ENCODE results near the gene JDP2.
A peak's percentile ranks its signal among the peaks of the same experiment; 100 is the strongest.
"Not testable (repeated sequence)": the region's sequence is repeated elsewhere in the genome, so short reads cannot be mapped to it uniquely, and the experiment has no call there.

The JDP2 gene

DNA sequence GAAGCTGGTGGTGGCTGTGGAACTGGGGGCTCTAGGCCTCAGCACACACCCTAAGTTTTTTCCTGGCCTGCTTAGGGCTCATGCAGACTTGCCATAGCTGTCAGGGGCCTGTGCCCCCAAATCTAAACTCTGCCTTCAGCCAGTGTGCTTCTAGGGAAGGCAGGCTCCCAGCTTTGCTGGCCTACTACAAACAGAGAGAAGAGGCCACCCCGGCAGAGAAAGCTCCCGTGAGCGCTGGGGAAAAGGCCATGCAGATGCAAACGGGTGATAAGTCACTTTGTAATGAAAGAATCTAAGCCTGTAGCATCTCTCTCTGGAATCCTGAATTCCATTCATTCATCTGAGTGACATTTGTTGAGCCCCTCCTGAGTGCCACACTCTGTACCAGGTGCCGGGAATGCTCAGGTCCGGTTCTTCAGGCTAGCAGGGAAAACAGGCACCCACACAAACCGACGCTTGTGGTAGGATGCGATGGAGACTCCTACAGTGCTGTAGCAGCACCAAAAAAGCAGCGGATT, 29.9 kb downstream of the JDP2 start:
- no peak for DNase-seq

DNA sequence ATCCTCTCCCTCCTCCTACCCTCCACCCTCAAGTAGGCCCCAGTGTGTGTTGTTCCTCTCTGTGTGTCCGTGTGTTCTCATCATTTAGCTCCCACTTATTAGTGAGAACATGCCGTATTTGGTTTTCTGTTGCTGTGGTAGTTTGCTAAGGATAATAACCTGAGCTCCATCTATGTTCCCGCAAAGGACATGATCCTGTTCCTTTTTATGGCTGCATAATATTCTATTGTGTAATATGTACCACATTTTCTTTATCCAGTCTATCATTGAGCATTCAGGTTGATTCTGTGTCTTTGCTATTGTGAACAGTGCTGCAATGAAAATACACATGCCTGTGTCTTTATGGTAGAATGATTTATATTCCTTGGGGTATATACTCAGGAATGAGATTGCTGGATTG, 30.5 kb downstream of the JDP2 start:
- no peak for DNase-seq

DNA sequence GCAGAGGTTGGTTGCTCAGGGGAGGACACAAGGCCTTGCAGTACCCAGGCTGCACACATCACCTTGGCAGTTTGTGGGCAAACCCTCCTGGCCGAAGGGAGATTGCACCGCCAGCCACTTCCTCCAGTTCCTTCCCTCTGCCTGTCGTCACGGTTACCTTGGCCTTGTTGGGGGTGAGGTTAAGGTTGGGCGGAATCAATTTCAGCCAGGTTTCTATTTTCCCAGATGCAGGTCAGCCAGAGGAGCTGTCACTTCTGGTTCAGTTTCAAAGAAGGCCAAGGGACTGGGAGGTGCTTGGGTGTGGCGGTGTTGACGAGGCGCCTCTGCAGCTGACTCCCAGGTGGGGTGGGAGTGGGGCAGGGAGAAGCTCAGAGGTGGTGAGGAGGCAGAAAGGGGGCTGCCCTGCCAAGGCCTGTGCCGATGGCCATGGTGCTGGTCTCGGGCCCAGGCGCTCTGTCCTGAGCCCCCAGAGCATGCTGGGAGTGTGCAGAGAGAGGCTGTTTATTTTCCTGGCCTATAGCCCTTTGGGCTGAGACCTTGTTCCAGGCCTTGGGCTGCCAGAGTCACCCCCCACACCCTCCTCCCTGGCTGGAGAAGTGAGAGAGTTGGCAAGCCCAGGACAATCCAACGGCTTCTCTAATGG, 31.4 kb downstream of the JDP2 start:
- DNase-seq = peak; percentile 65

DNA sequence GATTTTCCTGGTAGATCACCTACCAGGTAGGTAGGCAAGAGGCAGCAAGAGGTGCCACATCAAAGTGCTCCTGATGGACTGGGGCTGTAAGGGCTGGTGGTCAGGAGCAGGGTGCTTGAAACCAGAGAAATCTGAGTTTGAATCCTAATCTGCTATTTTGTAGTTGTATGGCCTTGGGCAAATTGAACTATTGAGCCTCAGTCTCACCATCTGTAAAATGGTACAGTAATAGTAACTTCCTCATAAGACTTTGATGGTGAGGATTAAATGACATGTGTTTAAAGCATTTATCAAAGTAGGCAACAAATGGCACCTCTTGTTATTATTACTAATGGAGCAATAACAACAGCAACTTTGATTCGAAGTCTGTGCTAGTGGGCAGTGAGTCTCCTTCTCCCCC, 32.0 kb downstream of the JDP2 start:
- no peak for DNase-seq

DNA sequence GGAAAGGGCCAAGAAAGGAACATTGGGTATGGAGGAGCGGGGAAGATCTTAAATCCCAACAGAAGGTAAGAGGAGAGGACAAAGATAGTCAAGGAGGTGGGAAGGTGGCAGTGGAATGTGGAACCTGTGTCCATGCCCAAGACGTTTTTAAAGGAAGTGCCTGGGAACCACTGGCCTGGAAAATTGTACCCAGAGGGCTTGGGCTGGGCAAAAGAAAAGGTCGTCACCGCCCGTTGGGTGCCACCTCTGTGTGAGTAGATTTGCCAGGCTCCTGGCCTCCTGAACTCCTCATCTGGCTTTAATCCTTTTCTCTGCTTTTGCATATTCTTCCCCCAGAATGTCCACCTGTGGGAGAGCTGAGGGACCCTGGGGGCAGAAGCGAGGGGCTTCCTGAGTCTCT, 32.6 kb downstream of the JDP2 start:
- DNase-seq = no peak

DNA sequence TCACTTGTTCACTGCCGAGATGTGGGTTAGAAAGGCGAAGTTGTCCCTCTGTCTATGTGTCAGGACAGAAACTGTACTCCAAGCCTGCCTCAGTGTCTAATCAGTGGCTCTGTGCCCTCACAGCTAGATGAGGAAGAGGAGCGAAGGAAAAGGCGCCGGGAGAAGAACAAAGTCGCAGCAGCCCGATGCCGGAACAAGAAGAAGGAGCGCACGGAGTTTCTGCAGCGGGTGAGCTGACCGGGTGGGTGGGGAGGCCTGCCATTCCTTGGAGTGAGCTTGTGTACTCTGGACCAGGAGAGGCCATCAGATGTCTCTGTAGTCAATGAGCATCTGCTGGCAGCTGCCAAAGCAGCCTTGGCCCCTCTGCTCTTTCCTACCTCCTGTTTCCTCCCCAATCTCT, 33.5 kb downstream of the JDP2 start:
- no peak for DNase-seq

DNA sequence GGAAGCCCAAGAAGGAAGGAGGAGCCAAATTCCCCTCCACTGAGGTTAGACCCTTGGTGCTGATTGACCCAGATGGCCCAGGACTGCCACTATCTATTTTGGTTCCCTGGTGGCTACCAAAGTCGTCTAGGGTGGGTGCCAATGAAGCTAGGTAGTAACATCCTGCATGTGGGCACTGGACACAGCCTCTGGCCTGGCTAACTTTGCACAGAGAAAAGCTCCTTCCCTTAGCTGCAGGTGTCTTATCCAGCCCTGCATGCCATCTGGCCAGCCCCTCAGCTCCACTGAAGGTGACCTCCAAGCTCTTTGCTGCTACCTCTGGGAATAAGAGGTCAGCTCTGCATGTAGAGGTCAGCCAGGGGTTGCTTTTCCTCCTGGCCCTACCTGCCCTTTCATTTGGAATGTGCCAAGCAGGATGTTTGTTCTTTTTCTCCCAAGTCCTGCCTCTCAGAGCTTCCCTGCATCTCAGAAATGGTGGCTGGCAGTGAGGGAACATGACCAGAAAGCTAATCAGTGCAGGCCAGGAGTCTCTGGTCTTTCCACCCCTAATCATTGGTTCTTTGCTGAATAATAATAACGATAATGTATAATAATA, 34.0 kb downstream of the JDP2 start:
- DNase-seq = no peak

DNA sequence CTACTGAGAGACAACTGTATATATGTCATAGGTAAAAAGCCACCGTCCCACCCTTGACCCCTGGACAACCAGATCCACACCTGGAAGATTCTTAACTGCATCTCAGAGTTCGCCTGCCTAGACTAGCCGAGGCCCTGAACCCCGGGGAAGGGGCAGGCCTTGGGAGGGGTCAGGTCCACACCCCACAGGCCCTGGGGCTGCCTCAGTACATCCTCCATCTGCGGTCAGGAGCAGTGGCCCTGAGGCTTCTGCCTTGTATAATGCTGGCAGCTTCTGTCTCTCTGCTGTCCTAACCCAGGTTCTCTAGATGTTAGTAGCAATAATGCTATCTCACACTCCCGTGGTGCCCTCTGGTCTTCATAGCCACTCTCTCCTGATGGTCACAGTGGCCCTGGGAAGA, 36.8 kb downstream of the JDP2 start:
- DNase-seq = no peak

DNA sequence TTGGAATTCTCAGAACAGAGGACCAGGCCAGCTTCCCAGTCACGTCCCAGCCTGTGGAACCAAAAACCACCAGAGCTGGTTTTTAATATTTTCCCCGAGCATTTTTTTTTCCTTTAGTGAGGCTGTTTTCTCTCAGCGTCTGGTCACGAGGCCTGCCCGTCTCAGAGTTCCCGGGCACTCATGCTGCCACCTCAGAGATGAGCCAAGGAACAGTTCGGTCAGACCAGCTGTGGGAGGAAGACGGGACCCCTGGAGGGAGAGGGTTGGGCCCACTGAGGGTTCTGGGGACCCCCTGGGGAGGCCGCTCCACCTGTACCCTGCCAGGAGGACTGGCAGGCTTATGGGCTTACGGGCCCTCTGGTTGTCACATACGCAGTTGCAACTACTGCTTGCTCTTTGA, 39.9 kb downstream of the JDP2 start:
- no peak for DNase-seq

DNA sequence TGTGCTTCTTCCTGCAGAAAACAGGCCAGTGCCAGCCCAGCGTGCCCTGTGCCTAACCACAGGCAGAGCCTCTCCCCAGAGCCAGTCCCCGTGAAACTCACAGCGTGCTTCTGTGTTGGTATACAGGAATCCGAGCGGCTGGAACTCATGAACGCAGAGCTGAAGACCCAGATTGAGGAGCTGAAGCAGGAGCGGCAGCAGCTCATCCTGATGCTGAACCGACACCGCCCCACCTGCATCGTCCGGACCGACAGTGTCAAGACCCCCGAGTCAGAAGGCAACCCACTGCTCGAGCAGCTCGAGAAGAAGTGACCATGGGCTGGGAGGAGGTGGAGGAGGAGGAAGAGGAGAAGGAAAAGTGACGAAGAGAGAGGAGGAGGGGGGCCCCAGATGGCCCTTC, 41.3 kb downstream of the JDP2 start:
- no peak for DNase-seq

DNA sequence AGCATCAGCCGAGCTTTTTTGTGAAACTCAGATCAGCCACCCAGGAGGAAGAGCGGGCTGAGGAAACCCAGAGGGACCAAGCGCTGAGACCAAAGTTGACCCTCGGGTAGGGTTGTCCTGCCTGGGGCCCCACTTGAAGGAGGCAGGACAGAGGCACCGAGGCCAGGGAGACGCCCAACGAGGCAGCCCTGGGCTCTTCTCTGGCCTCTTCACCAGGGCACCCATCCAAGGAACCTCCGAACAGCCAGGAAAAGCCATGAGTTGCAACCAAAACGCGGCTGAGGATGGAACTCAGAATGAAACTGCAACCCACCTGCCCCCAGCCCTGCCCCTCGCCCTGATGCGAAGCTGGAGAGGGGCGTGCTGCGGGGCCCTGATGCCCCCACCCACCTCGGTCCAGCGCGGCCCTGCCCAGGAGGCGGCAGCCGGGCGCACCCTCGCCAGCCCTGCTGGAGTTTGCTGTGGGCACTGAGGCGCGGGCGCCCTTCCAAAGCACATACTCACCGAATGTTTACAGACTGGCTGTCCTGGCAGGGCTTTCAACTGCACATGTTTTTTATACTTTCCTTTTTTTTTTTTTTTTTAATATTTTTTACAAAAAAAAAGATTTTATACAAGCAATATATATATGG, 41.9 kb downstream of the JDP2 start:
- no peak for DNase-seq

DNA sequence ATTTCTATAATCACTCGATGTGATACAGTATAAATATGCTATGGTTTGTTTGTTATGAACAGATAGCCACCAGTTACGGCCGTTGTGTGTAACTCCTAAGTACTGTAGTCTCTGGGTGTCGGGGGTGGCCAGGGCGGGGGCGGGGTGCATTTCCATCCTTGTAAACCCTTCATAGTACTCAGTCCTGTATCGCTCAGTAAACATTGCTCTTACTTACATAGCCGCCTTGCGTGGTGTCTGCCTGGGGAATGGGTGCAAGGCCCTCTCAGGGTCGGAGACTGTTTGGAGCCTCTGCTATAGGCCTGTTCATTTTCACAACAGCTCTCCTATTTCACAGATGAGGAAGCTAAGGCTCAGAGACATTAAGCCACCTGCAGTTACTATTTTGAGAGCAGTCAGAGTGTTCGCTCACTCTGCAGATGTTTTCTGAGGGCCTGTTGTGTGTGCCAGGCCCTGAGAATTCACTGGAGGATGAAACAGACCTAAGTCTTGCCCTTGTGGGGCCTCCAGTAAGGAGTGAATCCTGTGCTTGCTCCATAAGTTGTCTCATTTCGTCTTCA, 42.5 kb downstream of the JDP2 start:
- no peak for DNase-seq

DNA sequence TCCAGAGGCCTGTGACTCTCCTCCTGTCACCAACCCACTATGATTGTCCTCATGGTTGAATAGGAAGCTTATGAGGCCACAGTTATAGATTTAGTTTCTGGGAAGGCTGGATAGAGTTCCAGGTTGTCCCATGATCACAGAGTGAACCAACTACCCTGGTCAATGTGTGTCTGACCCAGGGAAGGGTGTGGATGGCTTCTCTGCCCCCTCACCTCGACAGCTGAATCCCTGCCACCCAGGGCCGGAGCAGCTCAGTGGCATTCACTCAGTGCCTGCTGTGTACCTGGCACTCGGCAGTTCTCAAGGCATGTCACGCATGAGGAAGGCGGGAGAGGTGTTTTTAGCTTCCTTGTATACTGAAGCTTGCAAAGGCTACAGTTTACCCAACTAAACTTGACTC, 43.2 kb downstream of the JDP2 start:
- DNase-seq = no peak

DNA sequence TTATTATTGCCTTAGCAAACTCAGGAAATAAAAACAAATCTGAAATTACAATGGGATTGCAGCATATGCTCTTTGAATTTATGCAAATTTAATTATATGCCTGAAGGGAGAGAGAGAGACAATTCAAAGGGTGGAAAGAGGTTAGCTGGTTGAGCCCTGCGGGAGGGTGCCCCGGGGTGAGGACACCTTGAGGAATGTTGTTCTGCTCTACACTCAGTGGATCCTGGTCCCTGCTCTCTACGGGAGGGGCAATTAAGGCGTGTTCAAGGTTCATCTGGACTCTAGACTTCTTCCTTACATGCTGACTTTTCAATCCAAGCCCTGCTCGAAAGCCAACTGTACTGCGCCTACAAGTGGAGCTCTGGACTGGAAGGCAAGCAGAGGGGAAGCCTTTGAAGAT, 46.3 kb downstream of the JDP2 start:
- DNase-seq = not testable (repeated sequence)

DNA sequence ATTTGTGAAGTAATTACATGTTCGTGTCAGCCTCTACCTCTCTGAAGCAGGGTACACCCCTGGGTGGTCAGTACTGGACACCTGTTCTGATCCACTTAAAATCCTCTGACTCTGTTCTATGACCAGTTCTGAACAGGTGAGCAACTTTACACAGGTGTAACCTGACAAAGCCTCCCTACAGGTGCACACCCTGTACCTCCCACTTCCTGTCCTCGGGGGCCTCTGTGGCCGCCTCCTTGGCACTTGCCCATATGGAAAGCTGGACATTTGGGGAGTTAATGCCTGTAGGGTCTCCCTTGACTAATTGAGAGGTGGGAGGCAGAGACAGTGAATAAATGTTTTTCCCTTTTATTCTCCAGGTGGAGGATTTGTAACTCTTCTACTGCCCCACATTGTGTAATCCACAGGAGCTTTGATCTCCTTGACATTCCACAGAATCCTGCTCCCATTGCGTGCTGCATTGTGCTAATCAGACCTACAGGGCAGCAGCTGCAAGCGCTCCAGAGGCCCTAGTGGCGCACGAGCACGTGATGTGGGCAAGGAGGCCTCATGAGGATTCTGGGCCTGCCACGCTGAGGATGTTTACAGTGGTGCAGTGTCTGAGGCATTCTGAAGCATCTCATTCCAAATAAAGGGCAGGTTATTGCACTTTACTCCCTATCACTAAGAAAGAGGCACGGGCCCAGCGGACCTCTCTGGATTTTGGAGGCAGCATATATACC, 48.6 kb downstream of the JDP2 start:
- DNase-seq = no peak

DNA sequence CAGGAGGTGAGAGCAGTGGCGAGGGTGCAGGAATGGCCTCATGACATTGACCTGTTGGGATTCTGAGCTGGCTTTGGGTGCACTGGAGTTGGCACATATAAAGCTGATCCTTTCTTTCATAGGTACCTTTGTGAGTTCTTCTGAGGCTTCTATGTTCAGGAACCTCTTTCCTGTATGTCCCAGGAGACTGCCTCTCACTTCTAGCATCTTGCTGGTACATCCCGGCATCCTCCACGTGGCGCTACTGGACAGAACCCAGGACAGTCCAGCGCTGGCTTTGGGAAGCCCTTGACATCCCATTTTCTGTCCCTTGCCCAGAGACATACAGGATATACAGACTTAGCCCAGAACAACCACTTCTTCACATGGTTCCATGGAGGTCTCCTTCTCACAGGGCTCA, 50.1 kb downstream of the JDP2 start:
- DNase-seq = no peak

DNA sequence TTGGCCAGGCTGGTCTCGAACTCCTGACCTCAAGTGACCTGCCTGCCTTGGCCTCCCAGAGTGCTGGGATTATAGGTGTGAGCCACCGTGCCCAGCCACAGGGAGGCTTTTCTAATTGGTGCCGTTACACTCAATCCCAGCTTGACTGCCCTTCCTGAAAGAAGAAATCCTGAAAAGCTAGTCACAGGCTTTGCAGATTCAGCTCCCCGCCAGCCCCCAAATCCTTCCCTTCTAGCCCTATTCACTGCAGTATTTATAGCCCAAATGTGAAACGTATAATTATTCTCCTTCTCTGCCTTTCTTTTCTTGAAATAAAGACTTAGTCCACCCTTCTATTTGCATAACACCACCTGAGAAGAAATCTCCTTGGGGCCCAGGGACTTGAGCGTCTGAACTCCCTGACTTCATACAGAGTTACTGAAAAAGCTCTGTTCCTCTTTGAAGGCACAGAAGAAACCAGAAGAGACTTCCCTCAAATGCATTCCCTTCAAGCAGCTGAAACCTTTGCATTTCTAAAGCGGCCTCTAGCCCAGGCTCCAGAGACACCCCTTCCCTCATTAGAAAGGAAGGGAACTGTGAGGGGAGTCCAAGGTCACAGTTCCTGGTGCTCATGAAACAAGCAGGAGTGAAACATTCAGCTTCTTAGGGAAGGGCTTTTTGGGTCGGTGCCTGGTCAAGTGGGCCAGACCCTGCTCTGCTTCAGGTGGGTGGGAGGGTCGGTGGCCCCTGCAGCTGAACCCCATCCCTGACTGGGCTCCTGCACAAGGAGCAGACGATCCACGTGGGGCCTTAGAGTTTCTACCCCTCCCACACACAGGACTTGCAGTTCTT, 52.2 kb downstream of the JDP2 start:
- DNase-seq = no peak

DNA sequence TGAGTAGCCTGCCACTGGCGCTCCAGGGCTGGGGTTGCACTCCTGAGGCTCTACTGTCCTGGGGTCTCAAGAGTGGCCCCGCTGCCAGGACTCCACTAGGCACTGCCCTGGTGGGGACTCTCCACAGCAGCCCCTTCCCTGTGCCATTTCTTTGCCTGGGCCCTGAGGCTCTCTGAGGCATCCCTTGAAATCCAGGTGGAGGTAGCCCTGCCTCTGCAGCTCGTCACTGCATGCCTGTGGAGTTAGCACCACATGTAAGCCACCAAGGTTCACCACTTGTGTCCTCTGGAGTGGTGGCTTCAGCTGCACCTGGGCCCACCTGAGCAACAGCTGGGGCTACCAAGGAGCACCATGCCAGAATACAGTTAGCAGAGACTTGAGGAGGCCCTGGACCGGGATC, 54.5 kb downstream of the JDP2 start:
- no peak for DNase-seq

DNA sequence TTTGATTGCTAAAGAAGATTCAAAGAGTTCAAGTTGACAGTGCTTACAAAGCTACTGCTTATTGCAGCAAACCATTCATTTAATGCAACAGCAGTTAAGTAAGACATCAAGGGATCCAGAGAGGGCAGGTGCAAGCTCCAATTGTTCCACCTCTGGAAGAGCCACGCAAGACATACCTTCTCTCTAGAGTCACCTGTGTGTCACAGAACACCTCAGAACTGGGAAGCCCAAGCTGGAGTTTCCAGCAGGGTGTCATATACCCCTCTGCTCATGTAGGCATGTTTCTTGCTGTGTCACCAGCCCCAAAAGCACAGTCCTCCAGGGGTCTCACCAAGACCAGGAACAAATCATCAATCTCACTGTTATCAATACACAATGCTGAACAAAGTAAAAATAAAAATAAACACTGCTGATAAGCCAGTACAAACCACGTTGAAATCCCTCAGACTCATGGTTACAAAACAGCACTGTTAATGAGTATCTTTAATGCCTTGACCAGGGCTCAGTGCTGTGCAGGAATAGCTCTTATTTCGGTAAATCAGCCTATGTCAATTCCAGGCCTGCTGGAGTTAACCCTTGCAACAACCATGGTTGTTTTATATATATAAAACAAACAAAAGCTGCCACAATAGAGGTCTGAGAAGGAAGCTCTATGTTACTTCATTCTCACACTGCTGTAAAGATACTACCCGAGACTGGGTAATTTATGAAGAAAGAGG, 57.0 kb downstream of the JDP2 start:
- DNase-seq = no peak

DNA sequence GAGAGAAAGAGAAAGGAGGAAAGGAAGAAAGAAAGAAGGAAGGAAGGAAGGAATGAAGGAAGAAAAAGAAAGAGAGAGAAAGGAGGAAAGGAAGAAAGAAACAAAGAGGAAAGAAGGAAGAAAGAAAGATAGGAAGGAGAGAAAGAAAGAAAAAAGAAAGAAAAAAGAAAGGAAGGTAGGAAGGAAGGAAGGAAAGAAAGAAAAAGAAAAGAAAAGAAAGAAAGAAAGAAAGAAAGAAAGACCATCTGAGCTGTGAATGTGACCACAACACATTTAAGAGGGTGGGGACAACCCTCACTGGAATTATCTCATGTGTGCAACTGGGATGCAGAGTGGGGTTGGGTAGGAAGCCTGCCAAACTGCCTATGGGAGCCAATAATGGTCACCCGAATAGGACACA, 58.5 kb downstream of the JDP2 start:
- DNase-seq = no peak

DNA sequence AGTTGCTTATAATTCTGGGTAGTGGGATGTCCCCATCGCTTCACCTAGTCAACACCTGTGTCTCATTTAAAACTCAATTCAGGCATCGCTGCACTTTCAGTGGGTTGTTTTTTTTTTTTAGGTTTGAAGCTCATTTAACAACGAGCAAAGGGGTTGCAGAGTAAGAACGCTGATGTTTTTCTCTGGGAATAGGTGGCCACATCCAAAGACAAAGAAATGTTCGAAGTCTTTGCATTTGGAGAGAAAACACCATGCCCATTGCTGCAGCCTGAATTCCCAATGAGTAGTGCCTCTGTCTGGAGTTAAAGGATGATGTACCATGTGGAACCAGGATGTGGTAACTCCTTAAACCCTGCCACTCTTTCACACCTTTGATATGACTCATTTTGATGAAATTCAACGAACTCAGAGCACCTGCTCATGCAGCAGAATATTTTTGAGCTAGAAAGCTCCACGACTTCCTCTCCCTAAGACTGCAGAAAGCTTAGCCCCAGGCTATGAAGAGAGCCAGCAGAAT, 59.4 kb downstream of the JDP2 start:
- DNase-seq = no peak

DNA sequence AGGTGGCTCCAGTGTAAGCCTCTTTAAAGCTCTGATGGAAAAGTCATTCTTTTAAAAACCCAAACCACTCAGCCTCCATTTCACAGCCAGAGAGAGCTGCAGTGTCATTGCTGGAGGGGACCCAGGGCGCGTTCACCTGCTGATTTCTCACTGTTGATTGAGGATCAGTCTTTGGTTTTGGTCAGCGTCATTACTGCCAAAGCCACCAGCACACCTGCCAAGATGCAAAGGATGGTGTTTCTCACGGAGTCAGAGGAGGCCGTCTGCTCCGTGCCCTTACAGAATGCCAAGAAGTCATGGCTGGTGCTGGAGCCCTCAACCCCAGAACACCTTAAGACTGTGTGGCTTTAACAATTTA, 61.6 kb downstream of the JDP2 start:
- DNase-seq = no peak
